CD4-positive, alpha-beta T cell treated with Interleukin-15 for 4 hours (primary cell): ENCODE data around the gene TMEM37.

Experiments
- DNase-seq: peaks from one replicate; pipeline ENCODE4 v3.0.0-alpha.2; 2020; ENCODE audit warnings: low spot score

The TMEM37 gene

DNA sequence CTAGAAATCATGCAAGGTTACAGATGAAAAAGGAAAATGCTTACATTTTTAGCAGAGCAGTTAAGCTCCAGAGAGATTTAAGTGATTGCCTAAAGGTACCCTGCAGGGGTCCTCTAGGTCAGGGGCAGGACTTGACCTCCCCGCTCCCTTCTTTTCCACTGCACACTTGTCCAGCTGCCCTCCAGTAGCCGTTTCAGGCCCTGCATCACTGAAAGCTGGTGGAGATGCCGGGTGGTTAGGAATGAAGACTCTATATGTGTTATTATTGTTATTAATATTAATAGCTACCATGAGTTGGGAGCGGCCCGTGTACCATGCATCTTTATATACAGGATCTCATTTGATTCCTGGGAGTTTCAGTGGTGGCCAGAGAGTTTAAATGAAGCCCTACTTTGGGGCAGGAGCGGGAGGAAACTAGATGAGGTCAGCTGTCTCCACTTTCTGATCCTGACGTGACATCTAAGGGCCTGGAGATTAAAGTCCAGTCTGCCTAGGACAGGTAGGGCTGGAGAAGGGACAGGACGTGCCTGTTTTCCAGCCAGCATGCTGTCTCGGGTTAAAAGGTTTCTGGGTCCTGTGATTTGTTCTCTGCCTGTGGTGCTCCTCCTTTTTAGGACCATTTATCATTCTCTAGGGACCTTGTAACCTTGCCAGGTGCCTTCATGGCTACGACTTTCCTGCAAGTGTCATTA is 2.1 kb downstream of the TMEM37 start:
- no peak for DNase-seq

DNA sequence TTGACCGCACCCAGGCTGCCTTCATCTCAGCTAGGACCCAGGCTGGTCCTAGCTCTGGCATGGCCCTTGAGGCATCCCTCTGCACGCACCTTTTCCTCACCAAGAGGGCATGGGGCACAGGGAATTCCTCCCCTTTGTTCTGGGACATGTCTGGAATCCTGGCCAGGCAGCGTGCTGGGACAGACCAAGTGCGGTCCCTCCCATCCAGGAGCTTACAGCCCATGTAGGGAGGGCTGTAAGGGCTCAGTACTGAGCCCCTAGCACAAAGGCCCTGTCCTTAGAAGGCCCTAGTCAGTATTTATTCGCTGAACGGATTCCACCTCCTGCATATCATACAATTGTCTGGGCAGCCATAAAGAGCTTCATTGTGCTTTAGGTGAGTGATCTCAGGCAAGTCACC is 3.0 kb downstream of the TMEM37 start:
- DNase-seq, result no peak

DNA sequence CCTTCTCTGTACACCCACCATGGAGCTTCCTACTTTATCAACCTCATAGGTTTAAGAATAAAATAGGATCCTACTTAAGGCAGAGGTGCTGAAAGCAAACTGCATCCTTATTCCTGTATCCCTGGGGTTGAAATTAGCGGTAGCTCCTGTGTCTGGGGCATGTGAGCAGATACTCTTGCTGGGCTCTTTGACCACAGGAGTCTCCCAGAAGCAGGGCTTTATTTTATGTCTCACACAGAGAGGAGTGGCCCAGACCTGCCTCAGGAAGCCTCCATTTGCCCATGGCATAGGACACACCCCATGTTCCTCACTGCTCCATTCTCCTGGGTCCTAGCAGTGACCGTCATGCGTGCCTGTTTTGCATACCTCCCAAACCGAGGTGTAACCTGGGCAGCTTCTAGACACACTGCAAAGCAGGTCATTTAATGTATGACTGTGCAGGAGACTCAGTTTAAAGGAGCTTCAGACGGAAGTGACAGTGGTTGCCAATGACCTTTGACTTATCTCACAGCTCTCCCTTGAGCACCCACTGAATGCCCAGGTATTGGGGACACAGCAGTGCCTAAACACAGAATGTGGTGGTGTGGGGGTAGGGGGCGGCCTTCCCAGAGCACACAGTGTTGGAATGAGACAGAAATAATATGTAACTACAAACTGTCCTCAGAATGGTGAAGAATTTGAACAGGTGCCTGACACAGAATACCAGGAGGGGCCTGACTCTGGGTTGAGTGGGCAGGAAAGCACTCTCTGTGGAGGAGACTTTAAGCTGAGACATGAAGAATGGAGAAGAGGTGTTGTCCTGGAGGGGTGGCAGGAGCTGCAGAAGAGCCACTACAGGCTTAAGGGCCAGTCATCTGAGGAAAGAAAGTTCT is 3.7 kb downstream of the TMEM37 start:
- DNase-seq, result no peak

DNA sequence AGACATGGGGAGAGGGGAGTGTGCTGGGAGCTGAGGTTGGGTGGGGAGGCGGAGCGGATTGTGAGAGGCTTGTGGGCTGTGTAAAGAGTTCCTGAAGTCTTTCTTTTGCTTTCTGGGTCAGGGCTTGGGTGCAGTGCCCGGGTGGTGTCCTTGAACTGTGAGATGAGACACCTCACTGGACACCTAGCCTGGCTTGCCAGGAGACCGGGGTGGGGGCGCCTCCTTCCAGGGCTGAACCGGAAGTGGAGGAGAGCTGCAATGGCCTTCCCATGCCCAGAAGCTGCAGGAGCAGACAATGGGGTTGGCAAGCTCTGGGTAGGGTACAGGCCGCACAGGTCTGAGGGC is 4.3 kb downstream of the TMEM37 start:
- DNase-seq, result no peak

DNA sequence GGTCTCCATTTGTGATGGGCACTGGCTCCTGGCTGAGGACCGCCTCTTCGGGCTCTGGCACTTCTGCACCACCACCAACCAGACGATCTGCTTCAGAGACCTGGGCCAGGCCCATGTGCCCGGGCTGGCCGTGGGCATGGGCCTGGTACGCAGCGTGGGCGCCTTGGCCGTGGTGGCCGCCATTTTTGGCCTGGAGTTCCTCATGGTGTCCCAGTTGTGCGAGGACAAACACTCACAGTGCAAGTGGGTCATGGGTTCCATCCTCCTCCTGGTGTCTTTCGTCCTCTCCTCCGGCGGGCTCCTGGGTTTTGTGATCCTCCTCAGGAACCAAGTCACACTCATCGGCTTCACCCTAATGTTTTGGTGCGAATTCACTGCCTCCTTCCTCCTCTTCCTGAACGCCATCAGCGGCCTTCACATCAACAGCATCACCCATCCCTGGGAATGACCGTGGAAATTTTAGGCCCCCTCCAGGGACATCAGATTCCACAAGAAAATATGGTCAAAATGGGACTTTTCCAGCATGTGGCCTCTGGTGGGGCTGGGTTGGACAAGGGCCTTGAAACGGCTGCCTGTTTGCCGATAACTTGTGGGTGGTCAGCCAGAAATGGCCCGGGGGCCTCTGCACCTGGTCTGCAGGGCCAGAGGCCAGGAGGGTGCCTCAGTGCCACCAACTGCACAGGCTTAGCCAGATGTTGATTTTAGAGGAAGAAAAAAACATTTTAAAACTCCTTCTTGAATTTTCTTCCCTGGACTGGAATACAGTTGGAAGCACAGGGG is 5.5 kb downstream of the TMEM37 start:
- no peak for DNase-seq

DNA sequence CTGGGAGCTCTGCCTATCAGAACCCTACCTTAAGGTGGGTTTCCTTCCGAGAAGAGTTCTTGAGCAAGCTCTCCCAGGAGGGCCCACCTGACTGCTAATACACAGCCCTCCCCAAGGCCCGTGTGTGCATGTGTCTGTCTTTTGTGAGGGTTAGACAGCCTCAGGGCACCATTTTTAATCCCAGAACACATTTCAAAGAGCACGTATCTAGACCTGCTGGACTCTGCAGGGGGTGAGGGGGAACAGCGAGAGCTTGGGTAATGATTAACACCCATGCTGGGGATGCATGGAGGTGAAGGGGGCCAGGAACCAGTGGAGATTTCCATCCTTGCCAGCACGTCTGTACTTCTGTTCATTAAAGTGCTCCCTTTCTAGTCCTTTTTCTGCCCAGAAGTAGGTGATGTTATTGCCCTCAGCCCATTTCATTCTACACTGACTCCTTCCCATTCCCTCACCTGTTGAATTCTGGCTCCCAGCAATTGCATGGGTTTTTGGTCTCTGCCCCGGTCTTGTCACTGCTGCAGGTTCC is 6.5 kb downstream of the TMEM37 start:
- DNase-seq, result no peak

DNA sequence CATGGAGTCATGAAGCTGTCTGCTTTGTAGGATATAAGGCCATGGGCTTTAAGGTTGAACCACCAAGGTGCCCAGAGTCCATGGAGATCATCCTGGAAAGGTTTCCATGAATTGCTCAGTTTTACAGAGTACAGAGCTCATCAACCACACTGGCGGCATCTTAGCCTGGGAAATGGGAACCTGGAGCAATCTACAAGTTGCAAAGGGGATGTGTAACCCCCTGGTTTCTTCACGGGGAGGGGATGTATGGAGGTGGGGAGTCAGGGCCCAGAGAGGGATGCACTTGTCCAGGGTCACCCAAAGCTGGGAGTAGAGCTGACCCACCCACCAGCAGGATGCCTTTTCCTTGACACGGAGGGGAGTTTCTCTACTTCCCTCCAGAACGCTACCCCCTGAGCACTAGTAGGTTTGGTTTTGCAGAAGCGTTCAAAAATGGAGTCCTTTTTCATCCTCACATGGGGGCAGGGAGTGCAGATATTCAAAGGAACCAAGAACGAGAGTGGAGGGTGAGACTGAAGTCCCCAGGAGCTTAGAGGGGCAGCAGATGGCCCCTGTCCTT is 7.2 kb downstream of the TMEM37 start:
- no peak for DNase-seq

DNA sequence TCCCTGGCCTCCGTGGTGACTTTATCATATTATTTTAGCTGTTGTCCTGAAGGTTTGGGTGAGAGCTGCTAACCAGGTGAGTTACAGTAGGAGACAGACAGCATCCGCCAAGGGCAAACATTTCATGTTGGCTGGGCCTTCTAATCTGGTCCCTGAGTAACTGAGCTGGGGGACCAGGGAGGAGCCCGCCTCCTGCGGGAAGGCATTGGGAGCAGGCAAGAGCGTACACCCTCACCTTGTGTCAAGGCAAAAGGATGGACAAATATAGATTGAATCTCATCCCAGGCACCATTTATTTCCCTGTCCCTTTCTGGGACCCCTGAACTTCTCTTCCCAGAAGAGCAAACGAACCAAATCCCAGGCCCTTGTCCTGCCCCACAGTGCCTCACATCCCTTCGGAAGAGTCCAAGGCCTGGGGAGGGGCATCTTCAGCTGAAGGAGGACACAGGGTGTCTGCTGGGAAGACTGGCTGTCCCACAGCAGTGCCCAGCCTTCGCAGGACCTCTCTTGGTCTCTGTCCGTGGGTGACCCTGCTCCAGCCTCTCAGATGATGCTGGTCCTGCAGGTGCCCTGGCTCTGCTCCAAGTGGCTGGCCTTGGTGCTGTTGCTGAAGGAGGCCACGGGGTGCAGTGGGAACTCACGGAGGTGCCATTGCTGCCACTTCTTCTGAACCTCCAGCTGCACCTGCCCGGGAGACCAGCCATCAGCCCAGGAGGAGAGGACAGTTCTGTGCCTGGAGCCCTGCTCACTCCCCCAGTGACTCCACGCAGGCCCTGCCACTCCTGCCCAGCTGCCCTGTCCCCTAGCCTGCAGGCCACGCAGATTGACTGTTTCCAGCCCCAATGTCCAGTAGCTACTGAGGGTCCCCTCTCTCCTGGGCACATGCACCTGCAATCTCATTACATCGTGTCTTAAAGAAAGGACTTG is 8.2 kb downstream of the TMEM37 start:
- DNase-seq, result no peak

DNA sequence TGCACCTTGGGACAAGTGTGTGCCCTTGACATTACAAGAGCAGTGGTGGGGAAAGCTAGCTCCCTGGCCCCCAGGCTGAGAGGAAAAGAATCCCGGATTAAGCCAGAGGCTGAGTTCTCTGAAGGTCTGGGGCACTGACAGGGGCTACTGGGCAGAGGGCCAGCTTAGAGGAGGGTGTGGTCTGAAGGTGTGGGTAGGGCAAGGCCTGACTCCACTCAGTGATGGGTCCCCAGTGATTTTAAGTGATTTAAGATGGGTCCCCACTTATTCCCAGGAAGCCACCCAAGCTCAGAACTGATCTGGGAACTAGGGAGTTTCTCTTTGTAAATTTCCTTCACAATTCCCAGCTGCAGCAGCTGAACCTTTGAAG is 8.8 kb downstream of the TMEM37 start:
- no peak for DNase-seq

DNA sequence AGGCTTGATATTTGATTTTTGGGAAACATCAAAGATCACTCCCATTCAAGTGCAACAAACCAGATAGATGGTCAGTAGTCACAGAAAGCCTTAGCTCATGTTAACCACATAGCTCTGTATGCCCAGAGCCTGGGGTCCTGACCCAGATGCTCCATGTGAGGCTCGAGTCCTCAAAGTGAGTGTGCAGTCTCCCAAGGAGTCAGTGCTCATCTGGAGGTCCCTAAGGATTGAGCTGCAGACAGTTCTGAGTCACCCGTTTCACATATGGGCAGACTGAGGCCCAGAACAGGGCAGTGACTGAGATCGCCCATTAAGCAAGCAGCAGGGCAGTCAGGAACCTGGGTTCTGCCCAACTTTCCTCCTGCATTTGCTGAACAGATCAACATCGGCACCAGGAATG is 9.2 kb downstream of the TMEM37 start:
- no peak for DNase-seq

DNA sequence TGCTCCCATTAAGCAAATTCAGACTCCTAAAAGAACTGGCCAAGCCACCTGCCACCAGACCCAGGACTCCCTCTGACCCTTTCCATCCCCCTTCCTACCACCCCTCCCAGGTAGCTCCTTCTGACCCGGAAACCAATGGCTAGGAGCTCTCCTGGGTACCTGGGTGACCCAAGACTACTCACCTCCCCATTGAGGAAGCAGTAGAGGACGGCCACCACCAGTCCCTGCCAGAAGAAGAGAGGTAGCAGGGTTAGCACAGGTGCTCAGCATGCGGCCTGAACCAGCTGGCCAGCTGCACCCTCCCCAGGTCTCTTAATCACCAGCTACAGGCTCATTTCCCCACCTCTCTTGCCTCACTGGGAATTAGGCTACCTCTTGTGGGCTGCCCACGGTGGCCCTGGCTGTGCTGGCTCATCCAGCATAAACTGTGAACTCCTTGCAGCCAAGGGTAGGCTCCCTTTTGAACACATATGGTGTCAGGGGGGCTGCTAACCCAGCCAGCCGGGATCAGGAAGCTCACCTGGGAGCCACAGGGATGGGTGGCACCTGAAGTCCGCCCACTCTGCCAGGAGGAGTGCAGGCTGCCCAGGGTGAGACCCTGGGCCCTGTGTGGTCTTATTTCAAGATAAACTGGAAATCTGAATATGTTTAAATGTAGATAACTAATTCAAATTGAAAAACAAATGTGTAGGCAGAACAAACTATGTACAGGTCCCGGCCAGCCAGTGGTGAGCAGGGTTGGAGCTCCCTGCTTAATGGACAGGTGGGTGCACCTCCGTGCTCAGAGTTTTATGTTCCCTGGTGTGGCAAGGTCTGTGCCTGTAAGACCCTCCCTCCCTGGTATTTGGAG is 9.9 kb downstream of the TMEM37 start:
- no peak for DNase-seq

DNA sequence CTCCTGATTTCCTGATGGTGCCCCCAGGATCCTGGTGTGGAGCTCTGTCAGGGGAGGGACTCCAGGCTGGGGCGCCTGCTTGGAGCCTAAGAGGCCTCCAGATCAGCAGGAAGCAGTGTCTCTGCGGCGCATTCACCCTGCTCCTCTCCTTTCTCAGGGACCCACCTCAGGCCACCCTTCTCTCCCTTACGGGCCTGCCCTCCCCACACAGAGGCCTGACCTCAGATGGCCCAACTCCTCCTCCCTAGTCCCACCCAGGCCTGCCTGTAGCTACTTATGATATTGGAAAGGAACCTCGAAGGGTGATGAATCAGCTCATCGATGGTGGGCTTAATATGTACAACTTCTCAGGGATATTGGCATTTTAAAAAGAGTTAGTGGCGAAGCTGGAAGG is 10.6 kb downstream of the TMEM37 start:
- no peak for DNase-seq

DNA sequence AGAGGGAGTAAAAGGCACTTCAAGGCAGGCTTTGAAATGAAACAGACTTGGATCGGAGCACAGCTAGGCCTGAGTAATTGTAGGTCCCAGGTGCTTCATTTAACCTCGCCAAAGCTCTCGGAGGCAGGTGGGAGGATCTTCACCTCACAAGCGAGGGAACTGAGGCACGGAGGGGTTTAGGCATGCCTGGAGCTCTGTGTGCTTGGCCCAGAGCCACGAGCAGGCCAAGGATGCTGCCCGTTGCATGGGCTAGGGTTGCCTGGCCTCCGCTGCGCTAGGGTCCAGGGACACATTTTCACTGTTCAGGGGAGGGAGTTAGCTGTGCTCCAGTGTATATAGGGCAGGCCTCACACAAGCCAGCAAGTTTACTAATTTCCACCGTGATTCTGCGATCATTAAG is 11.2 kb downstream of the TMEM37 start:
- no peak for DNase-seq

DNA sequence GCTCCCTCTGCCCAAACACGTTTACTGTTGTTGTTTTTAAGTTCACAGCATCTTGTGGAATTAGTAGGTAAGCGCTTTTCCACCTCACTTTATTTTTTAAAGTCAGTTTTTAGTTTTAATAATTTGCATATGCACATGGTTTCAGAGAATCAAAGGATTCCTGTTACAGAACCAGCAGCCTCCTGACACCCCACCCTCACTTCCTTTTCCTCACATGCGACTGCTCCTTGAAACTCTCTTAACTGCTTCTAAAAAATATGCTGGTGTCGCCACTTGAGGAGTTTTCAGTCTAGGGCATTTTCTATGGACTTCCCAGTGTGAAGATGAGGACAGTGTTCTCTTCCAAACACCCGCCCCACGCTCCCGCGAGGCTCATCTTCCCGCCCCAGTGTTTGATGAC is 14.4 kb downstream of the TMEM37 start:
- no peak for DNase-seq

DNA sequence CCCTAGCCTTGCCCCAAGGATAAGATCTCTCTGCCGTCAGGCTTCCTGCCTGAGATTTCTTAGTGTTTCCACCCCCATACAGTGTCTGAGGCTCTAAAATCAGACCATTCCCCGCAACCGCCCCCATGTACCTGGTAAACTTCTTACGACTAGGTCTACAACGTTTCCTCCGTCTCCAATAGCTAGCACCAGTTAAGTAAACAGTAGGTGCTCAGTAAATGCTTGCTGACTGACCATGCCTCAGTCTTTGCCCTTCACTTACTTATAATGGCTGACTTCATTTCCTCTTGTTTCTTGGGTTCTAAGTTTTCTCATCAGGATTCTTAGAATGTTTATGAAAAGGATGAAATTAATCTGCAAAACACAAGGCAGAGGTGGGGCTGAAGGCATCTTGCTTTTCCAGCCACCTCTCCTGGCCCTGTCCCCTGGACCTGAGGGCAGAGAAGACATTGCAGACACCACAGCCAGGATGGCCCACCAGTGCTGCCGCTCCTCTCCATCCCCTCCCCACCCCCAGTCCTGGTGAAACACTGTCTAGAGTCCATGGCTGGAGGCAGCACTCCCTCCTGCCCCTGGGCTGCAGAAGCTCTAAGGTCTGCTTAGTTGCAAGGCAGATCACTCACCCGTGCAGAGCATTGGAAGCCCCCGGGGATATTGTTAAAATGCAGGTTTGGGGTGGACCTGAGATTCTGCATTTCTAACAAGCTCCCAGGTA is 16.9 kb downstream of the TMEM37 start:
- no peak for DNase-seq

DNA sequence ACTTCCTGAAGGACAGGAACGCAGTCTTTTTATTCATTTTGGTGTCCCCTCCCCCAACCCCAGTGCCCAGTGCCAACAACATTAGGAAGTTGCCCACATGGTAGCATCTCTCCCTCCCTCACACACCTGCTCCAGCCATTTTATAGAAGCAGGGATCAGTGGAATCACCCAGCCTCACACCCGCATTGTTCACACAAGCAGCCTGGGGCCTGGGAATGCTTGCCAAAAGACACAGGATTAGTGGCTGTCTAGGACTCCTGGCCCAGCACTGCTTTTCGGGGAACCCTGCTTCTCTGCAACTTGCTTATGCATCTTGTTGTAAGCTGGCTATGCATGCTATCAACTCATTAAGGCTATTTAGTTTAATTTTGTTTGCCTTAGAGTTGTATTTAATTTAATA is 17.9 kb downstream of the TMEM37 start:
- no peak for DNase-seq

DNA sequence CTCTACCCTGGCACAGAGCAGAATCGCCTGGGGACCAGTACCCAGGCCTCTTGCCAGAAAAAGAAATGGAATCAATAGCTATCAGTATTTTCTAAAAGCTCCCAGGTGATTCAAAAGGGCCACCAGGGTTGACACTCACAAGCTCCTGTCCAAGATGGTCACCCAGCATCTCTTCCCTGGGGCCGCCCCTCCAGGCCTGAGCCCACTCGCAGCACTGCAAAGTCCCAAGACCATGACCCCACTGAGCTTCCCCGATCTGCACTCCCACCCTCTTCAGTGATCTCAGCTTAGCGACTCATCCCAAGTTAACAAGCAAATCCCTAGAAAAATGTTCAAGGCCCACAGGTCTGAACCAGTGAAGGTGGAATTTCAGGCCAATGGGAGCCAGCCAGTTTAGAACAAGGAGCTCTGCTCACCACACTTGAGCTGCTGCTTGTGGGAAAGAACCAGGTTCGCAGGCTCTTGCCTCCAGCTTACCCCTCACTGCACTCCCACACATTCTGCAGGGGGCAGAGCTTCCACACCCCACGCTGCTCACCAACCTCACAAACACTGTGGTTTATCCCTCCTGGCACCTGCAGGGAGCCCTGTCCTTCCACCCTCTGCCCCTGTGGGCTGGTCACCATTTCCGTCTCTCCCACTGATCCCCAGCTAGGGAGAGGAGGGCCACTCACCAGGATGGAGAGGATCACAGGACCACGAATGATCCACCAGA is 19.8 kb downstream of the TMEM37 start:
- DNase-seq, result no peak

DNA sequence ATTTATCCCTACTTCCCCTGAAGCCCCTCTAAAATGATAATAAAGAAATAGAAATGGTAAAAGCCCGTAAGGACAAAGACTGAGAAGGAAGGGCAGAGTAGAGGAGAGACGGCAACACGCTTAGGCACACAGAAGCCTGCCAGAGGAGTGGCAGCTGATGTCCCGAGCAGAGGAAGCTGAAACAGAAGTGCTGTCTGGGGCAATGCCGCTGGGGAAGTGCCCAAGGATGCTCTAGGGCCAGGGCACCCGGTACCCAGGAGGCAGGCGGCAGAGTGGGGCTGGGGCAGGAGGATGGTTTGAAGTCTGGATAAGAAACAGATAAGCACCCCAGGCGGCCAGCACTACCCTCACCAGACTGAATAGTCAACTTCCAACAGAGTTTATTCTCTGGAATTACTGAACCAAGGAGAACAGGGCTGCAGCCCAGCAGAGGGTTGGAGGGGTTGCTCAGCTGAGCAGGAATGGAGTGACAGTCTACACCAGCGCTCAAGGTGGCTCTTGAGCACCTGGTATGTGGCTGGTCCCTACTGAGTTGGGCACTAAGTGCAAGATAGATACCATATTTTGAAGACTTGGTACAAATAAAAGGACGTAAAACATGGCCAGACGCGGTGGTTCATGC is 22.4 kb downstream of the TMEM37 start:
- no peak for DNase-seq
